T-helper 2 cell treated with Interferon-gamma antibody and Interleukin-4, amounts not matched to agents 5 μg/mL and 100 μg/mL, for 36 hours (primary cell): ENCODE results near the gene UGT8.
A peak's percentile ranks its signal among the peaks of the same experiment; 100 is the strongest.
"Not testable (repeated sequence)": the region's sequence is repeated elsewhere in the genome, so short reads cannot be mapped to it uniquely, and the experiment has no call there.

Experiments
- DNase-seq: peaks from one replicate; pipeline ENCODE4 v3.0.0; 2021; ENCODE audit warnings: low spot score
- H3K27ac Mint-ChIP-seq: one replicate; pipeline ENCODE4 v1.8.0; 2021; ENCODE audit warnings: mild to moderate bottlenecking, mixed read lengths
- H3K27me3 Mint-ChIP-seq: one replicate; pipeline ENCODE4 v1.8.0; 2021; ENCODE audit warnings: low read depth, mixed read lengths
- H3K36me3 Mint-ChIP-seq: one replicate; pipeline ENCODE4 v1.8.0; 2021; ENCODE audit warnings: low read depth, mixed read lengths
- H3K4me1 Mint-ChIP-seq: one replicate; pipeline ENCODE4 v1.8.0; 2021; ENCODE audit warnings: low read depth, mixed read lengths
- H3K4me3 Mint-ChIP-seq: one replicate; pipeline ENCODE4 v1.8.0; 2022; ENCODE audit warnings: mild to moderate bottlenecking, moderate library complexity, mixed read lengths
- H3K9me3 Mint-ChIP-seq: one replicate; pipeline ENCODE4 v1.8.0; 2021; ENCODE audit warnings: mixed read lengths

The UGT8 gene

GRCh38 chr4:114597410-114598115 lies 1.0 kb upstream of the UGT8 start:
- Mint-ChIP-seq H3K4me3 (peak overlapping the region; percentile 51), H3K36me3 (no peaks in the 10 kb centered on the region), H3K9me3 (no peaks in the 10 kb centered on the region), H3K4me1 (no peaks in the 10 kb centered on the region), H3K27me3 (peaks cover 39% of the 10 kb centered on the region), H3K27ac (no peak overlapping the region)
- DNase-seq = no peak

- H3K4me1 Mint-ChIP-seq = no peaks in the 10 kb centered on the region
- H3K4me3 Mint-ChIP-seq = peak overlapping the region; percentile 11
- H3K27ac Mint-ChIP-seq = no peak overlapping the region
- no peaks in the 10 kb centered on the region for H3K36me3 Mint-ChIP-seq
- H3K9me3 Mint-ChIP-seq = no peaks in the 10 kb centered on the region
- DNase-seq = no peak
- peaks cover 39% of the 10 kb centered on the region for H3K27me3 Mint-ChIP-seq
These were observed 760 bp downstream of the UGT8 start for GRCh38 chr4:114599231-114599902.

GRCh38 chr4:114599903-114600552 lies 1.4 kb downstream of the UGT8 start:
- no peaks in the 10 kb centered on the region for H3K9me3 Mint-ChIP-seq
- H3K36me3 Mint-ChIP-seq = no peaks in the 10 kb centered on the region
- H3K4me3 Mint-ChIP-seq = no peak overlapping the region
- DNase-seq = no peak
- H3K27ac Mint-ChIP-seq = no peak overlapping the region
- H3K27me3 Mint-ChIP-seq = peaks cover 39% of the 10 kb centered on the region
- no peaks in the 10 kb centered on the region for H3K4me1 Mint-ChIP-seq

GRCh38 chr4:114600672-114601071 lies 2.1 kb downstream of the UGT8 start:
- no peak overlapping the region for H3K4me3 Mint-ChIP-seq

GRCh38 chr4:114601304-114602052 lies 2.9 kb downstream of the UGT8 start:
- no peak for DNase-seq
- H3K36me3 Mint-ChIP-seq = no peaks in the 10 kb centered on the region
- H3K4me1 Mint-ChIP-seq = no peaks in the 10 kb centered on the region
- peaks cover 35% of the 10 kb centered on the region for H3K27me3 Mint-ChIP-seq
- no peak overlapping the region for H3K4me3 Mint-ChIP-seq
- no peaks in the 10 kb centered on the region for H3K9me3 Mint-ChIP-seq
- H3K27ac Mint-ChIP-seq = no peak overlapping the region

More at GRCh38 chr4:114600672-114601071, 2.1 kb downstream of the UGT8 start:
- no peak overlapping the region for H3K27ac Mint-ChIP-seq
- peaks cover 39% of the 10 kb centered on the region for H3K27me3 Mint-ChIP-seq
- H3K9me3 Mint-ChIP-seq = no peaks in the 10 kb centered on the region
- DNase-seq = no peak
- H3K36me3 Mint-ChIP-seq = no peaks in the 10 kb centered on the region
- no peaks in the 10 kb centered on the region for H3K4me1 Mint-ChIP-seq

GRCh38 chr4:114603497-114603896 lies 4.9 kb downstream of the UGT8 start:
- Mint-ChIP-seq H3K27ac (no peak overlapping the region), H3K4me3 (no peak overlapping the region), H3K9me3 (no peaks in the 10 kb centered on the region), H3K27me3 (peaks cover 24% of the 10 kb centered on the region), H3K36me3 (no peaks in the 10 kb centered on the region), H3K4me1 (no peaks in the 10 kb centered on the region)
- no peak for DNase-seq

GRCh38 chr4:114606245-114606644 lies 7.6 kb downstream of the UGT8 start:
- Mint-ChIP-seq H3K4me3 (no peak overlapping the region), H3K36me3 (no peaks in the 10 kb centered on the region), H3K27me3 (no peaks in the 10 kb centered on the region), H3K27ac (no peak overlapping the region), H3K4me1 (no peaks in the 10 kb centered on the region), H3K9me3 (no peaks in the 10 kb centered on the region)
- DNase-seq = no peak

- H3K36me3 Mint-ChIP-seq = no peaks in the 10 kb centered on the region
- no peaks in the 10 kb centered on the region for H3K4me1 Mint-ChIP-seq
- H3K27me3 Mint-ChIP-seq = no peaks in the 10 kb centered on the region
- DNase-seq = no peak
- H3K27ac Mint-ChIP-seq = no peak overlapping the region
- no peak overlapping the region for H3K4me3 Mint-ChIP-seq
- H3K9me3 Mint-ChIP-seq = no peaks in the 10 kb centered on the region
These were observed 8.4 kb downstream of the UGT8 start for GRCh38 chr4:114607056-114607455.

GRCh38 chr4:114613560-114613959 lies 15.0 kb downstream of the UGT8 start:
- Mint-ChIP-seq H3K4me1 (no peaks in the 10 kb centered on the region), H3K36me3 (no peaks in the 10 kb centered on the region), H3K27me3 (no peaks in the 10 kb centered on the region), H3K27ac (no peak overlapping the region), H3K4me3 (no peak overlapping the region), H3K9me3 (no peaks in the 10 kb centered on the region)
- no peak for DNase-seq

- no peaks in the 10 kb centered on the region for H3K4me1 Mint-ChIP-seq
- H3K27me3 Mint-ChIP-seq = no peaks in the 10 kb centered on the region
- no peak overlapping the region for H3K4me3 Mint-ChIP-seq
- DNase-seq = no peak
- H3K36me3 Mint-ChIP-seq = no peaks in the 10 kb centered on the region
- H3K27ac Mint-ChIP-seq = no peak overlapping the region
- H3K9me3 Mint-ChIP-seq = no peaks in the 10 kb centered on the region
These were observed 16.8 kb downstream of the UGT8 start for GRCh38 chr4:114615435-114615834.

- DNase-seq, H3K27ac Mint-ChIP-seq, H3K4me1 Mint-ChIP-seq: not testable (repeated sequence)
These were observed 17.4 kb downstream of the UGT8 start for GRCh38 chr4:114616036-114616435.

GRCh38 chr4:114626196-114626595 lies 27.6 kb downstream of the UGT8 start:
- no peaks in the 10 kb centered on the region for H3K27me3 Mint-ChIP-seq
- H3K9me3 Mint-ChIP-seq = no peaks in the 10 kb centered on the region
- no peaks in the 10 kb centered on the region for H3K36me3 Mint-ChIP-seq
- no peak for DNase-seq
- no peaks in the 10 kb centered on the region for H3K4me1 Mint-ChIP-seq
- H3K27ac Mint-ChIP-seq = no peak overlapping the region
- H3K4me3 Mint-ChIP-seq = no peak overlapping the region

More at GRCh38 chr4:114616036-114616435, 17.4 kb downstream of the UGT8 start:
- not testable (repeated sequence) for H3K9me3 Mint-ChIP-seq, H3K4me3 Mint-ChIP-seq, H3K27me3 Mint-ChIP-seq, H3K36me3 Mint-ChIP-seq

GRCh38 chr4:114636192-114636935 lies 37.8 kb downstream of the UGT8 start:
- no peak overlapping the region for H3K4me3 Mint-ChIP-seq
- no peaks in the 10 kb centered on the region for H3K36me3 Mint-ChIP-seq
- no peaks in the 10 kb centered on the region for H3K4me1 Mint-ChIP-seq
- H3K27ac Mint-ChIP-seq = no peak overlapping the region
- DNase-seq = no peak
- H3K27me3 Mint-ChIP-seq = no peaks in the 10 kb centered on the region
- no peaks in the 10 kb centered on the region for H3K9me3 Mint-ChIP-seq
